Spinal cord (tissue), 10 donors: ENCODE data around the gene CLEC16A. TPM values are rescaled to one million over a fixed set of nuclear protein-coding genes. Genes with fewer than 3 reads are reported as not detected.

Experiments
- DNase-seq, 6 donors: peaks; one replicate each; pipeline versions ENCODE4 v3.0.0 to v3.0.0-alpha.2; 2013 to 2015; ENCODE audit warnings: low spot score in 6 of 6, low read depth in 4 of 6
- H3K27ac ChIP-seq: one replicate; pipeline ENCODE4 v1.5.1; 2013; ENCODE audit warnings: low read depth, low read length, control low read depth
- H3K27me3 ChIP-seq: one replicate; pipeline ENCODE4 v1.6.1; 2013; ENCODE audit warnings: low read length; ENCODE audit not compliant: control insufficient read depth, insufficient read depth
- H3K36me3 ChIP-seq: one replicate; pipeline ENCODE4 v1.6.1; 2013; ENCODE audit warnings: low read length; ENCODE audit not compliant: control insufficient read depth, insufficient read depth
- H3K4me1 ChIP-seq: one replicate; pipeline ENCODE4 v1.6.1; 2013; ENCODE audit warnings: low read length; ENCODE audit not compliant: control insufficient read depth, insufficient read depth
- H3K4me3 ChIP-seq: one replicate; pipeline ENCODE4 v1.5.1; 2013; ENCODE audit warnings: low read depth, low read length, control low read depth
- H3K9me3 ChIP-seq: one replicate; pipeline ENCODE4 v1.6.1; 2013; ENCODE audit warnings: low read length; ENCODE audit not compliant: control insufficient read depth, insufficient read depth
- WGBS: methylation state at CpG from one replicate; pipeline ENCODE4 v1.1.5; 2013; ENCODE audit warnings: missing lambda C conversion rate; ENCODE audit not compliant: insufficient coverage; 5-methylcytosine and 5-hydroxymethylcytosine counted together
- polyA plus RNA-seq, 2 donors: library from polyadenylated mRNA; unstranded; fragments of 120-200 nt; gene quantifications; one replicate each; pipeline ENCODE4 v1.2.1, GENCODE V29; 2013; ENCODE audit not compliant: insufficient read length in 2 of 2
- total RNA-seq, 2 donors: library from RNA; depleted of rRNA in 1 of 2; stranded (reverse); fragments of 120-200 nt in 1 of 2; fragments of >200 nt in 1 of 2; gene quantifications; one replicate each; pipeline versions ENCODE4 v1.2.3 to v1.2.4, GENCODE V29; 2013 to 2014
- donor health status: healthy.

The CLEC16A gene
- total and polyA plus RNA-seq, 4 donors, result 19.5 to 38.4 (median 25.1) TPM

GRCh38 chr16:10984509-10984908, 40.1 kb downstream of the CLEC16A start:
- Histone ChIP-seq H3K4me3 (no peak overlapping the region), H3K36me3 (peaks cover 24% of the 10 kb centered on the region), H3K27ac (no peak overlapping the region), H3K9me3 (no peaks in the 10 kb centered on the region), H3K27me3 (no peaks in the 10 kb centered on the region), H3K4me1 (peaks cover 14% of the 10 kb centered on the region)
- DNase-seq, result no peak
- WGBS, result 74% methylated on average over 4 of the region's 6 CpGs

DNA sequence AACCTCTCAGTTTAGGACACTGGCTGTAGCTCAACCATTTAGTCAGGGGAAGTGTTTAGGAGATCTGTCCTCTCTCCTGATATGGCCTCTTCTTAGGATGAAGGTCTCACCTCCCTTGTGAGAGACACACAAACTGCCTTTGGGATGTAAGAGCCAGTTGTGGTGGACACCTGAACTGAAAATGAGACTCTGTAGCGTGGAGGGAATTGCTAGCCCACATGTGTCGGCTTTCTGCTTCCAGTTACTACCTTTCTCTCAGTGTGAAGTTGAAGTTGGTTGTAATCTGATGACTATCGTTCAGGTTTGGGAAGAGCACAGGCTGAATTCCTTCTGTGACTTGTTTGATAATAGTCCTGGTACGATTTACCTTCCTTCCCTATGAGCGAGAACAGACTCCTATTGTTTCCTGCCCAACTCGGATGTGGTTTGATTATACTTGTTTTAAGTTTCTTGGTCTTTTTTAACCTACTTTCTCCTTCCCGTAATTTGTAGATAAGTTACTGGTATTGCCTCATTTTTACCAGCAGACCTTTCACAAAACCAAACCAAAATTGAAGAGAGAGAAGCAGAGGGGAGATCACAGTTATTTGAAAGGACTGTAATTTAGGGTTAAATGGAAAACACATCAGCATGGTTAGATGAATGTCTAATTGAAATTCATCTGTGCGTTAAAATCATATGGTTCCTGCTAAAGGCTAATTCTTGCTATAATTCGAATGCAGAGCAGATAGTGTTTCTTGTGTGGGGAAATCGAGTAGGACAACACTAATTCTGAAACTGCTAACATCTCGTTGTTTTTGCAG, 43.2 kb downstream of the CLEC16A start:
- DNase-seq, result no peak
- Histone ChIP-seq H3K27me3 (no peaks in the 10 kb centered on the region), H3K36me3 (peaks cover 23% of the 10 kb centered on the region), H3K4me1 (peaks cover 3% of the 10 kb centered on the region), H3K4me3 (no peak overlapping the region), H3K9me3 (no peaks in the 10 kb centered on the region), H3K27ac (no peak overlapping the region)
- 61% methylated on average over 5 of the region's 11 CpGs for WGBS

GRCh38 chr16:10988164-10988803, 43.9 kb downstream of the CLEC16A start:
- WGBS, result 73% methylated on average over 3 of the region's 7 CpGs
- Histone ChIP-seq H3K4me1 (peaks cover 3% of the 10 kb centered on the region), H3K9me3 (no peaks in the 10 kb centered on the region), H3K27me3 (no peaks in the 10 kb centered on the region), H3K36me3 (peaks cover 24% of the 10 kb centered on the region), H3K27ac (no peak overlapping the region), H3K4me3 (no peak overlapping the region)
- no peak for DNase-seq

- no peak overlapping the region for H3K4me3 ChIP-seq
- DNase-seq, result no peak
- peaks cover 3% of the 10 kb centered on the region for H3K4me1 ChIP-seq
- H3K27ac ChIP-seq, result no peak overlapping the region
- H3K27me3 ChIP-seq, result no peaks in the 10 kb centered on the region
- no peaks in the 10 kb centered on the region for H3K9me3 ChIP-seq
- peaks cover 25% of the 10 kb centered on the region for H3K36me3 ChIP-seq
- WGBS, result 85% methylated on average over 5 of the region's 6 CpGs
These were observed 44.5 kb downstream of the CLEC16A start for GRCh38 chr16:10988879-10989278.

- Histone ChIP-seq H3K27me3 (no peaks in the 10 kb centered on the region), H3K27ac (no peak overlapping the region), H3K4me1 (peaks cover 2% of the 10 kb centered on the region), H3K9me3 (no peaks in the 10 kb centered on the region), H3K36me3 (peaks cover 23% of the 10 kb centered on the region), H3K4me3 (no peak overlapping the region)
- 67% methylated on average over 6 of the region's 6 CpGs for WGBS
- no peak for DNase-seq
These were observed 45.2 kb downstream of the CLEC16A start for GRCh38 chr16:10989559-10989958.

DNA sequence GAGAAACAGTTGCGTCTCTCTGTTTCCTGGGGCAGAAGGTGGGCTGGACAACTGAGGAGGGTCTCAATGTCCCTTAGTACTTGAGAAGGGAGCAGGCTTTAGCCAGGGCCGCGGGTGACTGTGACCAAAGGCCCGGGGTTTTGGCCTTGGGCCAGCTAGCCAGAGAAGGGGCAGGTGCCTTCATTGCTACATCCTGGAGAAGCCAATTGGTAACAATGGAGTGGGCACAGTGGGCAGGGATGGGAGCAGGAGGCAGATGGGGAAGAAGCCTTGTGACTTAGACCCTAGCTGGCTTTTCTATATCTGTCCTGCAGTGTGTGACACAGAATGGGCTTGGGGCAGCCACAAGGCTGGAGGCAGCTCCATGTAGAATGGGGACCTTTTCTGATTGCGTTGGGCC, 46.0 kb downstream of the CLEC16A start:
- H3K4me3 ChIP-seq, result no peak overlapping the region
- DNase-seq, result no peak
- no peaks in the 10 kb centered on the region for H3K27me3 ChIP-seq
- H3K36me3 ChIP-seq, result peaks cover 22% of the 10 kb centered on the region
- WGBS, result 75% methylated on average over 5 of the region's 5 CpGs
- no peaks in the 10 kb centered on the region for H3K4me1 ChIP-seq
- no peaks in the 10 kb centered on the region for H3K9me3 ChIP-seq
- H3K27ac ChIP-seq, result no peak overlapping the region

GRCh38 chr16:10992112-10992511, 47.7 kb downstream of the CLEC16A start:
- Histone ChIP-seq H3K36me3 (peaks cover 29% of the 10 kb centered on the region), H3K27me3 (no peaks in the 10 kb centered on the region), H3K4me3 (no peak overlapping the region), H3K27ac (no peak overlapping the region), H3K9me3 (no peaks in the 10 kb centered on the region), H3K4me1 (no peaks in the 10 kb centered on the region)
- no peak for DNase-seq
- no CpG with 5 or more reads among the region's 4 CpGs for WGBS

- no peak for DNase-seq
- Histone ChIP-seq H3K9me3 (no peaks in the 10 kb centered on the region), H3K27ac (no peak overlapping the region), H3K4me3 (no peak overlapping the region), H3K27me3 (no peaks in the 10 kb centered on the region), H3K36me3 (peaks cover 29% of the 10 kb centered on the region), H3K4me1 (no peaks in the 10 kb centered on the region)
- WGBS, result 93% methylated on average over 5 of the region's 5 CpGs
These were observed 48.4 kb downstream of the CLEC16A start for GRCh38 chr16:10992797-10993196.

DNA sequence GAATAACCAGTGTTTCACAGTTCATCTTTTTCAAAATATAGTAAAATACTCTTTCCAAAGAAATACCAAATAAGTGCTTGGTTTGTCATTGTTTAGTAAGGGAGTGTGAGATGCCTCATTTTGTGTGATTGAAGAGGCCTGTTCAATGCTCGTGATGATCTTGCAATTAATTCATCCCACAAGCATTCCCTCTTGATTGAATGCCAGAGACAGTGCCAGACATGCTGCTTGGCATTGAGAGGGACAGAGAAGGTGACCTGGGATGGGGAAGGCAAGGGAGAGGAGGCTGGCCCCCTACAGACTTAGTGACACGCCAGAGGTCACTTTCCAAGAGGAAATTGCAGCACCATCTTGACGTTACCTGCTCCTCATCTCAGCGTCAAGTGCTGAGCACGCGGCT, 49.3 kb downstream of the CLEC16A start:
- Histone ChIP-seq H3K27me3 (no peaks in the 10 kb centered on the region), H3K9me3 (no peaks in the 10 kb centered on the region), H3K36me3 (peaks cover 26% of the 10 kb centered on the region), H3K27ac (no peak overlapping the region), H3K4me3 (no peak overlapping the region), H3K4me1 (no peaks in the 10 kb centered on the region)
- DNase-seq, result no peak
- WGBS, result 90% methylated on average over 5 of the region's 6 CpGs

GRCh38 chr16:10994571-10994970, 50.2 kb downstream of the CLEC16A start:
- H3K27ac ChIP-seq, result no peak overlapping the region
- 78% methylated on average over 5 of the region's 6 CpGs for WGBS
- no peak for DNase-seq
- H3K27me3 ChIP-seq, result no peaks in the 10 kb centered on the region
- H3K36me3 ChIP-seq, result peaks cover 23% of the 10 kb centered on the region
- H3K4me1 ChIP-seq, result no peaks in the 10 kb centered on the region
- no peak overlapping the region for H3K4me3 ChIP-seq
- no peaks in the 10 kb centered on the region for H3K9me3 ChIP-seq
